CD4-positive, alpha-beta T cell treated with Interleukin-12 subunit alpha and Interleukin-12 subunit beta, for 1 hour (primary cell): Measurements from ENCODE around the gene CNNM1.

ENCODE experiments used
- DNase-seq: peaks from one replicate; pipeline ENCODE4 v3.0.0-alpha.2; 2020

Gene CNNM1

GRCh38 chr10:99375426-99375825 lies 46.3 kb downstream of the CNNM1 start:
- no peak for DNase-seq

- DNase-seq: no peak
Observed at GRCh38 chr10:99382176-99382575, 53.0 kb downstream of the CNNM1 start.

- no peak for DNase-seq
Observed at GRCh38 chr10:99387071-99387470, 57.9 kb downstream of the CNNM1 start.

- DNase-seq: no peak
Observed at GRCh38 chr10:99387541-99387940, 58.4 kb downstream of the CNNM1 start.

GRCh38 chr10:99389729-99390480 lies 60.7 kb downstream of the CNNM1 start:
- no peak for DNase-seq

- no peak for DNase-seq
Observed at GRCh38 chr10:99391346-99391745, 62.2 kb downstream of the CNNM1 start.

GRCh38 chr10:99393036-99393435 lies 63.9 kb downstream of the CNNM1 start:
- no peak for DNase-seq

- no peak for DNase-seq
Observed at GRCh38 chr10:99393683-99394082, 64.5 kb downstream of the CNNM1 start.

GRCh38 chr10:99394256-99394655 lies 65.1 kb downstream of the CNNM1 start:
- DNase-seq: no peak

GRCh38 chr10:99394761-99395386 lies 65.7 kb downstream of the CNNM1 start:
- no peak for DNase-seq

- no peak for DNase-seq
Observed at GRCh38 chr10:99395750-99396445, 66.7 kb downstream of the CNNM1 start.

GRCh38 chr10:99396471-99396870 lies 67.3 kb downstream of the CNNM1 start:
- no peak for DNase-seq

GRCh38 chr10:99399664-99400063 lies 70.5 kb downstream of the CNNM1 start:
- no peak for DNase-seq

GRCh38 chr10:99403674-99404073 lies 74.5 kb downstream of the CNNM1 start:
- DNase-seq: no peak

GRCh38 chr10:99406149-99406548 lies 77.0 kb downstream of the CNNM1 start:
- DNase-seq: no peak

GRCh38 chr10:99410146-99410545 lies 81.0 kb downstream of the CNNM1 start:
- DNase-seq: no peak

- DNase-seq: no peak
Observed at GRCh38 chr10:99410876-99411275, 81.7 kb downstream of the CNNM1 start.

GRCh38 chr10:99411546-99411945 lies 82.4 kb downstream of the CNNM1 start:
- DNase-seq: no peak

- no peak for DNase-seq
Observed at GRCh38 chr10:99412099-99412498, 82.9 kb downstream of the CNNM1 start.

- no peak for DNase-seq
Observed at GRCh38 chr10:99418910-99419624, 89.9 kb downstream of the CNNM1 start.

GRCh38 chr10:99419688-99420087 lies 90.5 kb downstream of the CNNM1 start:
- no peak for DNase-seq

GRCh38 chr10:99421233-99421739 lies 92.1 kb downstream of the CNNM1 start:
- no peak for DNase-seq

GRCh38 chr10:99422529-99423096 lies 93.5 kb downstream of the CNNM1 start:
- DNase-seq: no peak
